Lower leg skin (tissue), 4 donors: Measurements from ENCODE around the gene SALL1. TPM values are rescaled to one million over a fixed set of nuclear protein-coding genes. Genes with fewer than 3 reads are reported as not detected.

Source experiments
- DNase-seq, 2 donors: peaks; one replicate each; pipeline ENCODE4 v3.0.0-alpha.2; 2019; ENCODE audit warnings: low spot score in 2 of 2
- H3K4me3 ChIP-seq: fragments of 200-600 bp; sonication (generic); 2 replicates; pipeline ENCODE4 v1.5.1; 2017; ENCODE audit warnings: mild to moderate bottlenecking, low read depth; ENCODE audit not compliant: poor library complexity, severe bottlenecking
- POLR2A ChIP-seq, 2 donors: fragments of 450-650 bp; IDR thresholded peaks; one replicate each; pipeline ENCODE4 v1.6.1; 2016 to 2017; ENCODE audit warnings: antibody characterized with exemption in 2 of 2, mild to moderate bottlenecking in 1 of 2, moderate library complexity in 1 of 2
- whole genome bisulfite sequencing, 2 donors: methylation state at CpG; one replicate each; pipeline ENCODE4 v1.1.5; 2018; 5-methylcytosine and 5-hydroxymethylcytosine counted together
- intact Hi-C: fragments of 100-400 bp; cut with DNase I; formaldehyde crosslinking; loops from one replicate; pipeline ENCODE4 v1.15.0; 2023; ENCODE audit warnings: low total_unique reads
- total RNA-seq, 4 donors: library from RNA; depleted of rRNA; stranded (reverse); fragments of >200 nt; gene quantifications; one replicate each; pipeline ENCODE4 v1.1.0, GENCODE V29; 2016
- TF ChIP-seq, protein P1 (sequence below), 3 donors: fragments of 450-650 bp; IDR thresholded peaks; one replicate each; pipeline ENCODE4 v1.5.1; 2016; ENCODE audit warnings: antibody characterized with exemption in 3 of 3, mild to moderate bottlenecking in 3 of 3, moderate library complexity in 2 of 3

SALL1 gene
- total RNA-seq, 4 donors from 2014 or later, result 0.08 to 0.29 (median 0.08) TPM; not detected in 1

DNA sequence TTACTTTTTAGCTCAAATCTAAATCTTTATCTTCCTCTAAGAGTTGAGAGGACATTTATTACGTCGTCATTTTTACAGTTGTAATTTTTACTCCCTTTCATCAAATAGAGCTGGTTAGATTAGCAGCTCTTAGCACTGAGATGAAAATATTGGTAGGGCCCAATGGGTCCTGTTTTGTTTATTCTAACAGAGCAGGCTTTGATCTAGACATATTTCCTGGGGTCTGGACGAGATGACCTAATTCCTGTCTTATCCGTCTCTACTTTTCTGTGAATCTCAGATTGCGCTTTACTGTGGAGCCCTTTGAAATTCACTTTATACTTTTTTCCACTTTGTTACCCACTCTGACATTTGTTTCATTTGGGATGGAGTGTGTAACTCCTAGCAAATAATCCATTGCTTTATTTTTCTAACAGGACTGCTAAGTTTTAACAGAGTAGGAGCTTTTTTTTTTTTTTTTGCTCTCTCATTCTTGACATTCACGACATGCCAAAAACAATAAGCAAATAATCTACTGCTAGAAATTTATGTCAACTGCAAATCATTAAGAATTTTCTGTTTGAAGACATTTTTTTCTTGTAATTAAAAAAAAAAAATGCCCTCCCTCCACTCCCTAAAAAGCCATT lies 18.5 kb downstream of the SALL1 start:
- 66 to 67% methylated on average over 6 of the region's 6 CpGs for WGBS, 2 donors
- intact Hi-C loops, result no loop called here
- DNase-seq, result no peak
- TF ChIP-seq, protein P1, sequence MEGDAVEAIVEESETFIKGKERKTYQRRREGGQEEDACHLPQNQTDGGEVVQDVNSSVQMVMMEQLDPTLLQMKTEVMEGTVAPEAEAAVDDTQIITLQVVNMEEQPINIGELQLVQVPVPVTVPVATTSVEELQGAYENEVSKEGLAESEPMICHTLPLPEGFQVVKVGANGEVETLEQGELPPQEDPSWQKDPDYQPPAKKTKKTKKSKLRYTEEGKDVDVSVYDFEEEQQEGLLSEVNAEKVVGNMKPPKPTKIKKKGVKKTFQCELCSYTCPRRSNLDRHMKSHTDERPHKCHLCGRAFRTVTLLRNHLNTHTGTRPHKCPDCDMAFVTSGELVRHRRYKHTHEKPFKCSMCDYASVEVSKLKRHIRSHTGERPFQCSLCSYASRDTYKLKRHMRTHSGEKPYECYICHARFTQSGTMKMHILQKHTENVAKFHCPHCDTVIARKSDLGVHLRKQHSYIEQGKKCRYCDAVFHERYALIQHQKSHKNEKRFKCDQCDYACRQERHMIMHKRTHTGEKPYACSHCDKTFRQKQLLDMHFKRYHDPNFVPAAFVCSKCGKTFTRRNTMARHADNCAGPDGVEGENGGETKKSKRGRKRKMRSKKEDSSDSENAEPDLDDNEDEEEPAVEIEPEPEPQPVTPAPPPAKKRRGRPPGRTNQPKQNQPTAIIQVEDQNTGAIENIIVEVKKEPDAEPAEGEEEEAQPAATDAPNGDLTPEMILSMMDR (IDR thresholded peaks at IDR 0.05), result no peak
- TF ChIP-seq POLR2A (IDR thresholded peaks at IDR 0.05), result no peak
- no peak overlapping the region for H3K4me3 ChIP-seq

DNA sequence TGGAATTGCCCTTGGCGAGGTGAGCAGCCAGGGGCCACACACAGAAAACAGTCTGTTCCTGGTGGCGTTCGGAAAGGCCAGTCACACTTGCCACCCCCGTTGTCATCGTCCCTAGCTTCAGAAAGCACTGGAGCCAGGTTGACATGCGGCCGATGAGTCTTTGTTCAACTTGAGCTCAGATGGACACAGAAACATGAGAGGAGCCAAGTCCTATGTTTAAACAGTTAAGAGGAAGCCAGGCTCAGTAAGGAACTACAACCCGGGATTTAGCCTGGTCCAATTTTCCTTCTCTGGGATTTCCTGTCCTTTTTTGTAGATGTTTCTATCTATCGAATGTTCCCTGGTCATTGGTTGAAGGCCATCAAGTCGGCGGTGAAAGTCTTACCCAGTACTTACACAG lies 19.5 kb downstream of the SALL1 start:
- intact Hi-C loops, result no loop called here
- H3K4me3 ChIP-seq, result no peak overlapping the region
- 88% methylated on average over 11 of the region's 11 CpGs for WGBS, 2 donors
- no peak for DNase-seq
- TF ChIP-seq POLR2A (IDR thresholded peaks at IDR 0.05), result no peak
- TF ChIP-seq, protein P1 (IDR thresholded peaks at IDR 0.05), result no peak

GRCh38 chr16:51129105-51129504 lies 22.0 kb downstream of the SALL1 start:
- no peak overlapping the region for H3K4me3 ChIP-seq
- WGBS, 2 donors, result 43 to 50% methylated on average over 8 of the region's 8 CpGs
- intact Hi-C loops, result no loop called here
- no peak for DNase-seq
- no peak for TF ChIP-seq POLR2A (IDR thresholded peaks at IDR 0.05)
- TF ChIP-seq, protein P1 (IDR thresholded peaks at IDR 0.05), result no peak

- no peak for TF ChIP-seq POLR2A (IDR thresholded peaks at IDR 0.05)
- TF ChIP-seq, protein P1 (IDR thresholded peaks at IDR 0.05), result no peak
- intact Hi-C loops, result no loop called here
- WGBS, 2 donors, result 67 to 71% methylated on average over 5 of the region's 5 CpGs
These were observed 25.1 kb downstream of the SALL1 start for GRCh38 chr16:51125992-51126391.

GRCh38 chr16:51124896-51125295 lies 26.2 kb downstream of the SALL1 start:
- DNase-seq, result no peak
- intact Hi-C loops, result no loop called here
- WGBS, 2 donors, result 90 to 98% methylated on average over 3 of the region's 3 CpGs
- TF ChIP-seq POLR2A (IDR thresholded peaks at IDR 0.05), result no peak
- TF ChIP-seq, protein P1 (IDR thresholded peaks at IDR 0.05), result no peak
- no peak overlapping the region for H3K4me3 ChIP-seq

More at GRCh38 chr16:51125992-51126391, 25.1 kb downstream of the SALL1 start:
- no peak for DNase-seq
- no peak overlapping the region for H3K4me3 ChIP-seq

DNA sequence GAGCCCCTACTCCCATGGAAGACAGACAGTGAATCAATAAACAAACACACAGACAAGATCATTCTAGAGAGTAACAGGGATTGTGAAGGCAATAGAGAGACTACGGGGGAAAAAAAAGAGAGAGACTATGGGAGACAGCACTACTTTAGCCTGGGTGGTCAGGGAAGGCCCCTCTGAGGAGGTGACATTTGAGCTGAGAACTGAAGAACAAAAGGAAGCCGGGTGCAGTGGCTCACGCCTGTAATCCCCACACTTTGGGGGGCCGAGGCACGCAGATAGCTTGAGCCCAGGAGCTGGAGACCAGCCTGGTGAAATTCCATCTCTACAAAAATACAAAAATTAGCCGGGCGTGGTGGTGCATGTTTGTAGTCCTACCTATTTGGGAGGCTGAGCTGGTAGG lies 29.2 kb downstream of the SALL1 start:
- no peak for DNase-seq
- intact Hi-C loops, result no loop called here
- no peak overlapping the region for H3K4me3 ChIP-seq
- no peak for TF ChIP-seq POLR2A (IDR thresholded peaks at IDR 0.05)
- TF ChIP-seq, protein P1 (IDR thresholded peaks at IDR 0.05), result no peak
- 49 to 57% methylated on average over 7 of the region's 7 CpGs for WGBS, 2 donors
